H1 (cell line): ENCODE results near the gene TCF21. TPM values are rescaled to one million over a fixed set of nuclear protein-coding genes. Genes with fewer than 3 reads are reported as not detected.

Experiments used
- CTCF ChIA-PET: fragments of 300-600 bp; sonication (Branson Sonifier 250); formaldehyde crosslinking; loops from one replicate; lab custom pipeline; 2021; ENCODE audit not compliant: partially characterized antibody; lab: Charles Lee
- POLR2A ChIA-PET: fragments of 300-600 bp; sonication (Branson Sonifier 250); formaldehyde crosslinking; loops from one replicate; lab custom pipeline; 2021; ENCODE audit warnings: inconsistent platforms; ENCODE audit not compliant: partially characterized antibody; lab: Charles Lee
- DNase-seq, 2 experiments: peaks; one replicate each; pipeline versions ENCODE4 v3.0.0 to v3.0.0-alpha.2; 2010 to 2022; ENCODE audit warnings: low spot score in 2 of 2, low read depth in 1 of 2, mixed read lengths in 1 of 2
- FAIRE-seq: peaks from 2 replicates; lab custom pipeline; 2011; peaks lifted over from hg19 to GRCh38; lab: Jason Lieb, UNC
- H2AFZ ChIP-seq: 2 replicates; pipeline ENCODE4 v1.8.1; 2012; ENCODE audit warnings: low read length, inconsistent platforms
- H2AK5ac ChIP-seq: 2 replicates; pipeline ENCODE4 v1.6.1; 2013; ENCODE audit warnings: low read depth, low read length
- H2BK120ac ChIP-seq: replicated peaks from 2 replicates; pipeline ENCODE3; 2013; ENCODE audit warnings: low read depth, low read length, inconsistent platforms
- H2BK12ac ChIP-seq: 2 replicates; pipeline ENCODE4 v1.6.1; 2013; ENCODE audit warnings: low read depth, low read length
- H2BK15ac ChIP-seq: 2 replicates; pipeline ENCODE4 v1.6.1; 2013; ENCODE audit warnings: low read length
- H2BK20ac ChIP-seq: 2 replicates; pipeline ENCODE4 v1.6.1; 2013; ENCODE audit warnings: low read length
- H2BK5ac ChIP-seq: 2 replicates; pipeline ENCODE4 v1.6.1; 2013; ENCODE audit warnings: low read depth, low read length
- H3K14ac ChIP-seq: 2 replicates; pipeline ENCODE4 v1.6.1; 2013; ENCODE audit warnings: inconsistent platforms; ENCODE audit not compliant: insufficient read length
- H3K18ac ChIP-seq: 2 replicates; pipeline ENCODE4 v1.6.1; 2013; ENCODE audit warnings: low read length; ENCODE audit errors: extremely low read depth
- H3K23ac ChIP-seq: 2 replicates; pipeline ENCODE4 v1.6.1; 2013; ENCODE audit warnings: inconsistent platforms; ENCODE audit not compliant: insufficient read length
- H3K23me2 ChIP-seq: 2 replicates; pipeline ENCODE4 v1.6.1; 2013; ENCODE audit warnings: low read depth, low read length
- H3K27ac ChIP-seq: 2 replicates; pipeline ENCODE4 v1.6.1; 2011; ENCODE audit warnings: low read depth, low read length, inconsistent platforms
- H3K27me3 ChIP-seq, 4 experiments: replicated peaks in 1 of 4; 1 replicate in 1 of 4; 2 replicates in 3 of 4; pipeline versions ENCODE4 v1.6.1 to v1.8.1; 2011 to 2013; ENCODE audit warnings: low read length in 3 of 4, mild to moderate bottlenecking in 3 of 4, inconsistent platforms in 2 of 4, mixed read lengths in 2 of 4, moderate library complexity in 1 of 4; ENCODE audit not compliant: control insufficient read depth in 3 of 4, insufficient read depth in 3 of 4; ENCODE audit errors: extremely low read depth in 1 of 4
- H3K36me3 ChIP-seq, 4 experiments: 2 replicates each; pipeline versions ENCODE4 v1.6.1 to v1.8.1; 2011 to 2013; ENCODE audit warnings: mild to moderate bottlenecking in 4 of 4, low read length in 3 of 4, moderate library complexity in 2 of 4, control low read depth in 1 of 4, inconsistent platforms in 1 of 4; ENCODE audit not compliant: insufficient read depth in 4 of 4, control insufficient read depth in 2 of 4
- H3K4ac ChIP-seq: replicated peaks from 2 replicates; pipeline ENCODE3; 2013; ENCODE audit warnings: low read length, low read depth, mixed read lengths, inconsistent platforms; ENCODE audit not compliant: insufficient read length
- H3K4me1 ChIP-seq, 4 experiments: replicated peaks in 1 of 4; 1 replicate in 1 of 4; 2 replicates in 3 of 4; pipeline versions ENCODE4 v1.6.1 to v1.8.1; 2011 to 2013; ENCODE audit warnings: low read length in 3 of 4, inconsistent platforms in 2 of 4, mixed read lengths in 1 of 4; ENCODE audit not compliant: insufficient read depth in 4 of 4, control insufficient read depth in 3 of 4
- H3K4me2 ChIP-seq, 2 experiments: 2 replicates each; pipeline versions ENCODE4 v1.6.1 to v1.8.1; 2011 to 2013; ENCODE audit warnings: low read depth in 2 of 2, low read length in 2 of 2, control low read depth in 1 of 2, inconsistent platforms in 1 of 2, mild to moderate bottlenecking in 1 of 2; ENCODE audit not compliant: insufficient read depth in 1 of 2
- H3K4me3 ChIP-seq, 4 experiments: fragments of 200-600, 300-600 bp in 1 of 4; sonication (generic), shearing (Covaris generic), sonication (Bioruptor Twin) in 1 of 4; 2 replicates each; pipeline versions ENCODE4 v1.5.1 to v1.8.1; 2011 to 2016; ENCODE audit warnings: low read length in 4 of 4, low read depth in 3 of 4, control low read depth in 2 of 4, inconsistent platforms in 2 of 4, mild to moderate bottlenecking in 2 of 4, mixed read lengths in 1 of 4, moderate library complexity in 1 of 4; ENCODE audit not compliant: insufficient read depth in 2 of 4; ENCODE audit errors: extremely low read depth in 1 of 4
- H3K56ac ChIP-seq: replicated peaks from 2 replicates; pipeline ENCODE3; 2013; ENCODE audit warnings: low read depth, mild to moderate bottlenecking, mixed read lengths, low read length, inconsistent platforms; ENCODE audit not compliant: insufficient read length
- H3K79me1 ChIP-seq: 2 replicates; pipeline ENCODE4 v1.6.1; 2013; ENCODE audit warnings: low read depth, low read length, control low read depth
- H3K79me2 ChIP-seq, 2 experiments: 2 replicates each; pipeline versions ENCODE4 v1.6.1 to v1.8.1; 2012 to 2013; ENCODE audit warnings: low read length in 2 of 2, mild to moderate bottlenecking in 2 of 2, inconsistent platforms in 1 of 2; ENCODE audit not compliant: insufficient read depth in 2 of 2, control insufficient read depth in 1 of 2
- H3K9ac ChIP-seq, 4 experiments: replicated peaks in 1 of 4; 1 replicate in 1 of 4; 2 replicates in 3 of 4; pipeline versions ENCODE4 v1.6.1 to v1.8.1; 2011 to 2013; ENCODE audit warnings: low read depth in 3 of 4, low read length in 3 of 4, control low read depth in 2 of 4, mild to moderate bottlenecking in 2 of 4, moderate library complexity in 2 of 4, inconsistent platforms in 1 of 4; ENCODE audit errors: extremely low read depth in 1 of 4
- H3K9me3 ChIP-seq, 2 experiments: 2 replicates each; pipeline versions ENCODE4 v1.6.1 to v1.8.1; 2012 to 2013; ENCODE audit warnings: mild to moderate bottlenecking in 2 of 2, moderate library complexity in 2 of 2, control low read depth in 1 of 2, inconsistent platforms in 1 of 2, low read depth in 1 of 2, low read length in 1 of 2, mixed read lengths in 1 of 2; ENCODE audit not compliant: insufficient read depth in 2 of 2
- H4K20me1 ChIP-seq, 2 experiments: replicated peaks in 1 of 2; 2 replicates each; pipeline versions ENCODE3 to v1.8.1; 2011 to 2013; ENCODE audit warnings: inconsistent platforms in 2 of 2, low read length in 2 of 2, mild to moderate bottlenecking in 1 of 2; ENCODE audit not compliant: insufficient read depth in 2 of 2, control insufficient read depth in 1 of 2
- H4K5ac ChIP-seq: 2 replicates; pipeline ENCODE4 v1.6.1; 2013; ENCODE audit warnings: low read length, low read depth, mixed read lengths, inconsistent platforms; ENCODE audit not compliant: insufficient read length
- H4K8ac ChIP-seq: 2 replicates; pipeline ENCODE4 v1.8.0; 2013; ENCODE audit warnings: mild to moderate bottlenecking, moderate library complexity, low read length, inconsistent platforms; ENCODE audit not compliant: insufficient read depth; ENCODE audit errors: extremely low read depth
- H4K91ac ChIP-seq: replicated peaks from 2 replicates; pipeline ENCODE3; 2013; ENCODE audit warnings: low read length, mixed read lengths, inconsistent platforms; ENCODE audit not compliant: insufficient read length
- ATF3 ChIP-seq: IDR thresholded peaks from 2 replicates; pipeline ENCODE4 v1.6.1; 2011; ENCODE audit warnings: low read depth, mild to moderate bottlenecking, low read length; ENCODE audit not compliant: insufficient read depth
- EZH2 ChIP-seq: fragments of 200-600 bp; sonication (generic); IDR thresholded peaks from 2 replicates; pipeline ENCODE4 v1.7.1; 2012; ENCODE audit warnings: low read depth, mild to moderate bottlenecking, moderate library complexity, low read length, inconsistent platforms; ENCODE audit not compliant: severe bottlenecking
- HDAC2 ChIP-seq, 2 experiments: fragments of 300-600 bp in 1 of 2; sonication (generic) in 1 of 2; IDR thresholded peaks; 2 replicates each; pipeline ENCODE4 v1.6.1; 2011 to 2012; ENCODE audit warnings: low read depth in 2 of 2, low read length in 2 of 2, mild to moderate bottlenecking in 2 of 2, moderate library complexity in 2 of 2, borderline replicate concordance in 1 of 2, inconsistent platforms in 1 of 2
- RBBP5 ChIP-seq: IDR thresholded peaks from 2 replicates; pipeline ENCODE4 v1.7.1; 2012; ENCODE audit warnings: low read depth, mild to moderate bottlenecking, inconsistent platforms, low read length, moderate library complexity, borderline replicate concordance
- SAP30 ChIP-seq: fragments of 300-600 bp; sonication (generic); IDR thresholded peaks from 2 replicates; pipeline ENCODE4 v1.7.1; 2012; ENCODE audit warnings: low read length, moderate library complexity, mild to moderate bottlenecking, inconsistent platforms; ENCODE audit not compliant: insufficient read depth, insufficient replicate concordance
- SP4 ChIP-seq: IDR thresholded peaks from 2 replicates; pipeline ENCODE4 v1.6.1; 2012; ENCODE audit warnings: low read length, inconsistent platforms
- SRF ChIP-seq: IDR thresholded peaks from 2 replicates; pipeline ENCODE4 v1.6.1; 2011; ENCODE audit warnings: mild to moderate bottlenecking, low read depth, low read length, moderate library complexity
- TCF12 ChIP-seq: IDR thresholded peaks from 2 replicates; pipeline ENCODE4 v1.6.1; 2011; ENCODE audit warnings: low read depth, mild to moderate bottlenecking, low read length
- YY1 ChIP-seq: IDR thresholded peaks from 2 replicates; pipeline ENCODE4 v1.6.1; 2011; ENCODE audit warnings: low read depth, mild to moderate bottlenecking, low read length
- WGBS, 2 experiments: shearing (Covaris generic) in 1 of 2; methylation state at CpG; one replicate each; pipeline versions ENCODE4 v1.1.6 to v1.1.7; 2013 to 2015; ENCODE audit warnings: low lambda C conversion rate in 2 of 2, mixed read lengths in 2 of 2, inconsistent platforms in 1 of 2, low coverage in 1 of 2, missing lambda C conversion rate in 1 of 2; ENCODE audit not compliant: insufficient replicate concordance in 2 of 2, insufficient coverage in 1 of 2, insufficient read length in 1 of 2; ENCODE audit errors: extremely low coverage in 1 of 2, missing lambda C conversion rate in 1 of 2; 5-methylcytosine and 5-hydroxymethylcytosine counted together
- polyA plus RNA-seq, 7 experiments: library from polyadenylated mRNA; depleted of rRNA in 3 of 7; stranded (reverse) in 5 of 7; unstranded in 2 of 7; fragments of >200 nt in 5 of 7; fragments of 200-250 nt in 2 of 7; gene quantifications; 1 replicate in 5 of 7; 2 replicates in 1 of 7; 4 replicates in 1 of 7; pipeline versions ENCODE4 v1.2.1 to v1.2.3, GENCODE V29; 2011 to 2013; ENCODE audit warnings: missing spikeins in 2 of 7, mixed read lengths in 2 of 7
- total RNA-seq: library from RNA; stranded (reverse); fragmentation: NEBNext Ultra II Directional; extraction: Animal tissue kit (Norgen Biotek cat#: 25700); gene quantifications from 2 replicates; pipeline ENCODE4 v1.2.1, GENCODE V29; 2021

Gene TCF21
- total and polyA plus RNA-seq, 2 of the 8 experiments (the other 6 are each of a cell fraction or from before 2014, with no cell fraction given) = 0.05 to 0.09 TPM

- no peak overlapping the region for H2AFZ ChIP-seq
Measured at GRCh38 chr6:133843098-133843497, 45.8 kb upstream of the TCF21 start.

More at GRCh38 chr6:133843098-133843497, 45.8 kb upstream of the TCF21 start:
- H2BK120ac ChIP-seq = no peak overlapping the region
- H3K23ac ChIP-seq = no peak overlapping the region
- no peaks in the 10 kb centered on the region for H3K27me3 ChIP-seq
- no peak overlapping the region for H3K9ac ChIP-seq
- no peaks in the 10 kb centered on the region for H3K36me3 ChIP-seq
- H3K79me1 ChIP-seq = no peaks in the 10 kb centered on the region
- WGBS, 2 experiments = 84% methylated on average over 2 of the region's 2 CpGs; no CpG with 5 or more reads in 1 of the 2 experiments
- H2BK20ac ChIP-seq = no peak overlapping the region
- DNase-seq = no peak
- no peak overlapping the region for H3K14ac ChIP-seq
- no peaks in the 10 kb centered on the region for H3K4me1 ChIP-seq
- no peak overlapping the region for H2AK5ac ChIP-seq
- H2BK12ac ChIP-seq = no peak overlapping the region
- no peaks in the 10 kb centered on the region for H4K20me1 ChIP-seq
- no peak overlapping the region for H2BK5ac ChIP-seq
- no peaks in the 10 kb centered on the region for H3K79me2 ChIP-seq
- TF ChIP-seq SRF (no peak), EZH2 (no peak), SAP30 (no peak), SP4 (no peak), HDAC2 (IDR thresholded peaks at IDR 0.05; ENCODE audit: borderline replicate concordance in 1 of 2, low read depth in 2 of 2, low read length in 2 of 2) (no peak), RBBP5 (no peak), TCF12 (no peak), ATF3 (no peak), YY1 (no peak)
- TF ChIP-seq, all 59 proteins: peak for 0
- Histone ChIP-seq H4K8ac (no peak overlapping the region), H3K4me2 (no peak overlapping the region), H3K56ac (no peak overlapping the region), H3K27ac (no peak overlapping the region), H3K18ac (no peak overlapping the region), H2BK15ac (no peak overlapping the region), H4K5ac (no peak overlapping the region), H4K91ac (no peak overlapping the region), H3K4ac (no peak overlapping the region), H3K4me3 (no peak overlapping the region), H3K9me3 (no peaks in the 10 kb centered on the region), H3K23me2 (0 out of 2 replicates have a peak, but pooled peaks cover 1% of the 10 kb centered on the region)
- CTCF ChIA-PET = interaction anchor here (0.5 to 2.5 kb wide), 5 partner anchors 8 to 274 kb away, joined by 3 to 8 read pairs (median 4); no protein-coding TSS in a partner anchor
- POLR2A ChIA-PET = no interaction called here
- FAIRE-seq = no peak
